SK-N-SH (cell line): Measurements from ENCODE around the gene STRADB. TPM values are rescaled to one million over a fixed set of nuclear protein-coding genes. Genes with fewer than 3 reads are reported as not detected.

Experiments
- CTCF ChIA-PET: fragments of 300-600, 350-600 bp; formaldehyde crosslinking; extraction: SDS; loops from one replicate; lab custom pipeline; 2021; lab: Yijun Ruan, JAX
- POLR2A ChIA-PET: fragments of 350-600 bp; sonication (Branson Sonifier 250); formaldehyde crosslinking; extraction: SDS; loops from one replicate; lab custom pipeline; 2020; ENCODE audit warnings: antibody characterized with exemption, inconsistent platforms; lab: Yijun Ruan, JAX
- DNase-seq: peaks from one replicate; pipeline ENCODE4 v3.0.0; 2012
- H2AFZ ChIP-seq: fragments of 200-600 bp; sonication (generic); 2 replicates; pipeline ENCODE4 v1.8.1; 2016; ENCODE audit warnings: antibody characterized with exemption, mild to moderate bottlenecking, low read depth
- H3F3A ChIP-seq: fragments of 200-600 bp; sonication (generic); replicated peaks from 2 replicates; pipeline ENCODE3; 2016; ENCODE audit warnings: antibody characterized with exemption, mild to moderate bottlenecking; ENCODE audit not compliant: insufficient read depth
- H3K27ac ChIP-seq, 2 experiments: fragments of 200-500 bp in 1 of 2; fragments of 200-600 bp in 1 of 2; sonication (Bioruptor generic) in 1 of 2; sonication (generic), shearing (Covaris generic) in 1 of 2; 2 replicates each; pipeline versions ENCODE4 v1.5.1 to v1.6.1; 2014 to 2016; ENCODE audit warnings: low read depth in 2 of 2, inconsistent platforms in 1 of 2, low read length in 1 of 2, mild to moderate bottlenecking in 1 of 2, mixed read lengths in 1 of 2
- H3K27me3 ChIP-seq: fragments of 200-600 bp; sonication (generic), shearing (Covaris generic); 2 replicates; pipeline ENCODE4 v1.6.1; 2016; ENCODE audit warnings: mixed run types; ENCODE audit not compliant: insufficient read depth
- H3K36me3 ChIP-seq, 2 experiments: fragments of 200-500 bp in 1 of 2; fragments of 200-600 bp in 1 of 2; sonication (Bioruptor generic) in 1 of 2; sonication (generic) in 1 of 2; replicated peaks in 1 of 2; 2 replicates each; pipeline versions ENCODE3 to v1.5.1; 2014 to 2016; ENCODE audit warnings: low read length in 1 of 2, mild to moderate bottlenecking in 1 of 2; ENCODE audit not compliant: insufficient read depth in 2 of 2, control insufficient read depth in 1 of 2
- H3K4me1 ChIP-seq, 2 experiments: fragments of 200-500 bp in 1 of 2; fragments of 200-600 bp in 1 of 2; sonication (Bioruptor generic) in 1 of 2; sonication (generic), shearing (Covaris generic) in 1 of 2; 2 replicates each; pipeline versions ENCODE4 v1.5.1 to v1.6.1; 2014 to 2016; ENCODE audit warnings: low read depth in 1 of 2, low read length in 1 of 2, mixed run types in 1 of 2; ENCODE audit not compliant: insufficient read depth in 2 of 2, control insufficient read depth in 1 of 2
- H3K4me2 ChIP-seq: fragments of 200-600 bp; sonication (generic), shearing (Covaris generic); 2 replicates; pipeline ENCODE4 v1.6.1; 2017; ENCODE audit warnings: mixed run types
- H3K4me3 ChIP-seq, 2 experiments: fragments of 200-500 bp in 1 of 2; fragments of 200-600 bp in 1 of 2; sonication (Bioruptor generic) in 1 of 2; sonication (generic), shearing (Covaris generic) in 1 of 2; 2 replicates each; pipeline versions ENCODE4 v1.5.1 to v1.8.1; 2014 to 2016; ENCODE audit warnings: low read depth in 2 of 2, inconsistent platforms in 1 of 2, low read length in 1 of 2, mild to moderate bottlenecking in 1 of 2, mixed read lengths in 1 of 2, moderate library complexity in 1 of 2
- H3K79me2 ChIP-seq: fragments of 200-600 bp; sonication (generic); 2 replicates; pipeline ENCODE4 v1.8.1; 2017; ENCODE audit warnings: mild to moderate bottlenecking; ENCODE audit not compliant: insufficient read depth
- H3K9ac ChIP-seq: fragments of 200-600 bp; sonication (generic); 2 replicates; pipeline ENCODE4 v1.6.1; 2017; ENCODE audit warnings: mixed run types
- H3K9me2 ChIP-seq: fragments of 200-600 bp; sonication (generic); 2 replicates; pipeline ENCODE4 v1.6.1; 2017; ENCODE audit warnings: mixed run types
- H3K9me3 ChIP-seq: fragments of 200-600 bp; sonication (generic); 2 replicates; pipeline ENCODE4 v1.6.1; 2017; ENCODE audit warnings: mixed run types, mild to moderate bottlenecking, moderate library complexity
- H4K20me1 ChIP-seq: fragments of 200-600 bp; sonication (generic); 2 replicates; pipeline ENCODE4 v1.6.1; 2017; ENCODE audit warnings: mild to moderate bottlenecking, mixed run types; ENCODE audit not compliant: insufficient read depth
- ELF1 ChIP-seq: IDR thresholded peaks from 2 replicates; pipeline ENCODE4 v1.4.0; 2012
- EP300 ChIP-seq, 2 experiments: IDR thresholded peaks; 2 replicates each; pipeline versions ENCODE4 v1.4.0 to v1.6.1; 2012; ENCODE audit warnings: borderline replicate concordance in 1 of 2, low read depth in 1 of 2, low read length in 1 of 2
- EZH2phosphoT487 ChIP-seq: fragments of 200-600 bp; sonication (generic); IDR thresholded peaks from 2 replicates; pipeline ENCODE4 v1.6.1; 2017; ENCODE audit warnings: low read depth, mixed run types, mild to moderate bottlenecking, antibody characterized with exemption, moderate library complexity, borderline replicate concordance
- FOSL2 ChIP-seq: IDR thresholded peaks from 2 replicates; pipeline ENCODE4 v1.4.0; 2012; ENCODE audit warnings: low read depth, mild to moderate bottlenecking, moderate library complexity, borderline replicate concordance
- FOXJ3 ChIP-seq: sonication (generic); formaldehyde crosslinking; IDR thresholded peaks from 2 replicates; pipeline ENCODE4 v1.5.1; 2020; ENCODE audit warnings: mild to moderate bottlenecking, missing genetic modification reagents
- FOXM1 ChIP-seq: IDR thresholded peaks from 2 replicates; pipeline ENCODE4 v1.4.0; 2012; ENCODE audit warnings: low read depth, mild to moderate bottlenecking
- GABPA ChIP-seq: IDR thresholded peaks from 2 replicates; pipeline ENCODE4 v1.4.0; 2012; ENCODE audit warnings: low read depth, mild to moderate bottlenecking
- IRF3 ChIP-seq: fragments of 150-350 bp; IDR thresholded peaks from 2 replicates; pipeline ENCODE4 v1.6.1; 2016; ENCODE audit warnings: mild to moderate bottlenecking, low read depth, low read length
- MAX ChIP-seq: IDR thresholded peaks from 2 replicates; pipeline ENCODE4 v1.4.0; 2012; ENCODE audit warnings: low read depth
- MEF2A ChIP-seq: IDR thresholded peaks from 2 replicates; pipeline ENCODE4 v1.4.0; 2012; ENCODE audit warnings: low read depth, borderline replicate concordance
- POLR2AphosphoS5 ChIP-seq: IDR thresholded peaks from 2 replicates; pipeline ENCODE4 v1.6.1; 2012; ENCODE audit warnings: low read depth, low read length
- RXRA ChIP-seq: IDR thresholded peaks from 2 replicates; pipeline ENCODE4 v1.4.0; 2012; ENCODE audit warnings: low read depth, mild to moderate bottlenecking, borderline replicate concordance
- SIN3A ChIP-seq: IDR thresholded peaks from 2 replicates; pipeline ENCODE4 v1.6.1; 2012; ENCODE audit warnings: low read depth, mild to moderate bottlenecking, low read length, moderate library complexity, borderline replicate concordance
- TAF1 ChIP-seq: IDR thresholded peaks from 2 replicates; pipeline ENCODE4 v1.6.1; 2012; ENCODE audit warnings: low read depth, mild to moderate bottlenecking, low read length, moderate library complexity, borderline replicate concordance
- TCF12 ChIP-seq: IDR thresholded peaks from 2 replicates; pipeline ENCODE4 v1.4.0; 2012
- TEAD4 ChIP-seq: IDR thresholded peaks from 2 replicates; pipeline ENCODE4 v1.4.0; 2012; ENCODE audit warnings: mild to moderate bottlenecking, borderline replicate concordance; ENCODE audit not compliant: insufficient read depth
- USF1 ChIP-seq: IDR thresholded peaks from 2 replicates; pipeline ENCODE4 v1.4.0; 2012; ENCODE audit warnings: low read depth, borderline replicate concordance
- WGBS: methylation state at CpG from one replicate; pipeline ENCODE4 v1.1.6; 2017; ENCODE audit warnings: low lambda C conversion rate; 5-methylcytosine and 5-hydroxymethylcytosine counted together
- polyA plus RNA-seq, 3 experiments: library from polyadenylated mRNA; depleted of rRNA; stranded (reverse); fragments of >200 nt; gene quantifications; 2 replicates each; pipeline ENCODE4 v1.2.3, GENCODE V29; 2012

Gene STRADB
- polyA plus RNA-seq, 1 of the 3 experiments (the other 2 are of a cell fraction) = 27.0 TPM

- peaks cover 19 to 22% of the 10 kb centered on the region in 2 experiments; a peak in 3 of 4 replicates for H3K4me1 ChIP-seq
- H3K9me3 ChIP-seq = no peaks in the 10 kb centered on the region
- H3K36me3 ChIP-seq = peaks cover 0 to 9% of the 10 kb centered on the region in 2 experiments
- DNase-seq = no peak
- no peak overlapping the region for H3K9ac ChIP-seq
- CTCF ChIA-PET = no interaction called here
- 83% methylated on average over 2 of the region's 2 CpGs for WGBS
- H3K9me2 ChIP-seq = no peaks in the 10 kb centered on the region
- no peak overlapping the region for H2AFZ ChIP-seq
- peak overlapping the region; percentile 24 to 28; a peak in 2 of 4 replicates for H3K27ac ChIP-seq
- peak overlapping the region in 1 of 2 experiments; percentile 33; a peak in 1 of 4 replicates for H3K4me3 ChIP-seq
- POLR2A ChIA-PET = no interaction called here
- no peaks in the 10 kb centered on the region for H4K20me1 ChIP-seq
- H3K79me2 ChIP-seq = peaks cover 36% of the 10 kb centered on the region; the same call in 1 of the 2 replicates
- no peaks in the 10 kb centered on the region for H3K27me3 ChIP-seq
- peaks cover 6% of the 10 kb centered on the region for H3F3A ChIP-seq
- H3K4me2 ChIP-seq = no peak overlapping the region; the same call in 1 of the 2 replicates
- TF ChIP-seq FOXM1 (no peak), SIN3A (no peak), TCF12 (no peak), EP300 (IDR thresholded peaks at IDR 0.05; ENCODE audit: borderline replicate concordance in 1 of 2, low read depth in 1 of 2, low read length in 1 of 2) (no peak), RXRA (no peak), FOXJ3 (CRISPR knock-in tag) (no peak), IRF3 (no peak), EZH2phosphoT487 (no peak), POLR2AphosphoS5 (no peak), MEF2A (no peak), GABPA (no peak), MAX (no peak), TEAD4 (no peak), TAF1 (no peak), FOSL2 (no peak)
These were observed 44.3 kb upstream of the STRADB start for GRCh38 chr2:201407265-201407664.

GRCh38 chr2:201408931-201409330, 42.6 kb upstream of the STRADB start:
- 95% methylated on average over 3 of the region's 3 CpGs for WGBS

More at GRCh38 chr2:201408931-201409330, 42.6 kb upstream of the STRADB start:
- Histone ChIP-seq H3F3A (peaks cover 4% of the 10 kb centered on the region), H3K9ac (no peak overlapping the region), H3K9me3 (no peaks in the 10 kb centered on the region), H3K27me3 (no peaks in the 10 kb centered on the region), H3K79me2 (peaks cover 41% of the 10 kb centered on the region), H3K4me1 (peaks cover 9 to 10% of the 10 kb centered on the region in 2 experiments; a peak in 3 of 4 replicates), H3K4me2 (no peak overlapping the region), H3K4me3 (no peak overlapping the region), H3K36me3 (peaks cover 0 to 4% of the 10 kb centered on the region in 2 experiments), H3K9me2 (no peaks in the 10 kb centered on the region), H2AFZ (no peak overlapping the region), H3K27ac (no peak overlapping the region), H4K20me1 (no peaks in the 10 kb centered on the region; the same call in 1 of the 2 replicates)
- POLR2A ChIA-PET = no interaction called here
- DNase-seq = no peak
- CTCF ChIA-PET = interaction anchor here (1.6 kb wide), 1 partner anchor 44 kb away, joined by 3 read pairs; no protein-coding TSS in a partner anchor
- no peak for TF ChIP-seq USF1
- TF ChIP-seq RXRA = no peak
- no peak for TF ChIP-seq ELF1
- TF ChIP-seq EP300 (IDR thresholded peaks at IDR 0.05; ENCODE audit: borderline replicate concordance in 1 of 2, low read depth in 1 of 2, low read length in 1 of 2) = no peak
